SU-DHL-6 (cell line): ENCODE measurements around the gene FLRT2.

Experiments used
- H2AFZ ChIP-seq: fragments of 200-600 bp; sonication (generic); 2 replicates; pipeline ENCODE4 v1.6.1; 2014; ENCODE audit warnings: low read depth, mild to moderate bottlenecking, moderate library complexity, mixed read lengths, antibody characterized with exemption, low read length; ENCODE audit not compliant: severe bottlenecking
- H3F3A ChIP-seq: fragments of 200-600 bp; shearing (Covaris generic); 2 replicates; pipeline ENCODE4 v1.6.0; 2016; ENCODE audit warnings: antibody characterized with exemption, mild to moderate bottlenecking; ENCODE audit not compliant: insufficient read depth
- H3K27ac ChIP-seq: fragments of 200-600 bp; sonication (generic); 2 replicates; pipeline ENCODE4 v1.5.1; 2016; ENCODE audit warnings: low read depth, mild to moderate bottlenecking, low read length, moderate library complexity, mixed read lengths
- H3K27me3 ChIP-seq: fragments of 200-600 bp; sonication (generic), shearing (Covaris generic); 2 replicates; pipeline ENCODE4 v1.6.0; 2014; ENCODE audit warnings: mild to moderate bottlenecking, low read length
- H3K36me3 ChIP-seq: fragments of 200-600 bp; sonication (generic); 2 replicates; pipeline ENCODE4 v1.6.1; 2014; ENCODE audit warnings: mild to moderate bottlenecking, low read length, mixed read lengths
- H3K4me2 ChIP-seq: fragments of 300-600, 200-600 bp; shearing (Covaris generic), sonication (generic); 2 replicates; pipeline ENCODE4 v1.6.0; 2014; ENCODE audit warnings: low read length, low read depth, mild to moderate bottlenecking; ENCODE audit not compliant: poor library complexity, severe bottlenecking
- H3K4me3 ChIP-seq: fragments of 200-600 bp; sonication (generic); 2 replicates; pipeline ENCODE4 v1.5.1; 2014; ENCODE audit warnings: antibody characterized with exemption, low read length, mild to moderate bottlenecking, mixed read lengths; ENCODE audit not compliant: insufficient read depth, poor library complexity, severe bottlenecking
- H3K79me2 ChIP-seq: fragments of 200-600 bp; sonication (generic); 2 replicates; pipeline ENCODE4 v1.6.1; 2014; ENCODE audit warnings: mild to moderate bottlenecking, low read length, moderate library complexity; ENCODE audit not compliant: insufficient read depth
- H3K9ac ChIP-seq: fragments of 200-600 bp; sonication (generic); 2 replicates; pipeline ENCODE4 v1.7.0; 2014; ENCODE audit warnings: mild to moderate bottlenecking, low read length
- H3K9me2 ChIP-seq: fragments of 200-600 bp; sonication (generic); replicated peaks from 2 replicates; pipeline ENCODE4 v1.6.1; 2014; ENCODE audit warnings: low read length; ENCODE audit not compliant: insufficient read depth
- H3K9me3 ChIP-seq: fragments of 200-600 bp; sonication (generic); 2 replicates; pipeline ENCODE4 v1.6.1; 2014; ENCODE audit warnings: low read length, mixed read lengths; ENCODE audit not compliant: insufficient read depth
- H4K20me1 ChIP-seq: fragments of 200-600 bp; sonication (generic); 2 replicates; pipeline ENCODE4 v1.6.1; 2014; ENCODE audit warnings: low read depth, mild to moderate bottlenecking, antibody characterized with exemption, low read length, moderate library complexity, mixed read lengths
- CTCF ChIP-seq: fragments of 200-600 bp; sonication (generic); IDR thresholded peaks from one replicate; pipeline ENCODE4 v1.5.1; 2017; ENCODE audit warnings: antibody characterized with exemption, mild to moderate bottlenecking, low read length, moderate library complexity; ENCODE audit not compliant: insufficient read depth, poor library complexity, severe bottlenecking
- EZH2phosphoT487 ChIP-seq: fragments of 200-600 bp; sonication (generic), shearing (Covaris generic); conservative IDR thresholded peaks from 2 replicates; pipeline ENCODE4 v1.6.1; 2018; ENCODE audit warnings: mild to moderate bottlenecking, antibody characterized with exemption, low read length, moderate library complexity, mixed read lengths

Gene FLRT2

DNA sequence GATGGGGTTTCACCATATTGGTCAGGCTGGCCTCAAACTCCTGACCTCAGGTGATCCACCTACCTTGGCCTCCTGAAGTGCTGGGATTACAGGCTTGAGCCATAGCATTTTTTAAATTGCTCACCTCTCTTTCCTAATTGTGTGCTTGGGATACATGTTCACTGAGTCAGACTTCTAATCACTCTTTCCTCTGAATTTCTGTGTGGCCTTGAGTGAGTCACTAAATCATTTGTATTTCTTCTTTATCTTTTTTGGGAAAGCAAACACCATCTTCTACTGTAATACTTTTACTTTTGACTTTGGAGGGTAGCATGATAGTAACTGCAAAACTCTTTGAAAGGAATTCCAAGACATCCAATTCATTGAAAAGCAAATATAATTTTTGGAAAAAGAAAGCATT is 60.8 kb downstream of the FLRT2 start:
- no peak overlapping the region for H3K4me2 ChIP-seq
- H3K79me2 ChIP-seq, result no peaks in the 10 kb centered on the region
- no peaks in the 10 kb centered on the region for H3F3A ChIP-seq
- H3K4me3 ChIP-seq, result no peak overlapping the region
- H3K9me3 ChIP-seq, result no peaks in the 10 kb centered on the region
- H3K27me3 ChIP-seq, result no peaks in the 10 kb centered on the region
- H4K20me1 ChIP-seq, result no peaks in the 10 kb centered on the region
- H3K36me3 ChIP-seq, result no peaks in the 10 kb centered on the region
- TF ChIP-seq CTCF, result no peak
- TF ChIP-seq EZH2phosphoT487, result no peak
- H2AFZ ChIP-seq, result no peak overlapping the region
- H3K9me2 ChIP-seq, result no peaks in the 10 kb centered on the region
- H3K9ac ChIP-seq, result no peak overlapping the region
- no peak overlapping the region for H3K27ac ChIP-seq

GRCh38 chr14:85594217-85594616 is 64.3 kb downstream of the FLRT2 start:
- no peak overlapping the region for H3K27ac ChIP-seq
- H3K79me2 ChIP-seq, result no peaks in the 10 kb centered on the region
- H3K9me2 ChIP-seq, result no peaks in the 10 kb centered on the region
- no peak overlapping the region for H3K4me2 ChIP-seq
- no peaks in the 10 kb centered on the region for H3F3A ChIP-seq
- H2AFZ ChIP-seq, result no peak overlapping the region
- H3K36me3 ChIP-seq, result no peaks in the 10 kb centered on the region
- H4K20me1 ChIP-seq, result no peaks in the 10 kb centered on the region
- H3K27me3 ChIP-seq, result no peaks in the 10 kb centered on the region
- no peak for TF ChIP-seq CTCF
- no peak for TF ChIP-seq EZH2phosphoT487
- no peak overlapping the region for H3K9ac ChIP-seq
- H3K9me3 ChIP-seq, result no peaks in the 10 kb centered on the region
- H3K4me3 ChIP-seq, result no peak overlapping the region

GRCh38 chr14:85595981-85596380 is 66.0 kb downstream of the FLRT2 start:
- no peak overlapping the region for H3K9ac ChIP-seq
- H4K20me1 ChIP-seq, result no peaks in the 10 kb centered on the region
- H3K9me3 ChIP-seq, result no peaks in the 10 kb centered on the region
- H3K27me3 ChIP-seq, result no peaks in the 10 kb centered on the region
- no peak overlapping the region for H3K4me2 ChIP-seq
- no peak for TF ChIP-seq EZH2phosphoT487
- TF ChIP-seq CTCF, result no peak
- H3K4me3 ChIP-seq, result no peak overlapping the region
- H2AFZ ChIP-seq, result no peak overlapping the region
- H3K27ac ChIP-seq, result no peak overlapping the region
- no peaks in the 10 kb centered on the region for H3K36me3 ChIP-seq
- no peaks in the 10 kb centered on the region for H3K79me2 ChIP-seq
- H3F3A ChIP-seq, result no peaks in the 10 kb centered on the region
- no peaks in the 10 kb centered on the region for H3K9me2 ChIP-seq

GRCh38 chr14:85596562-85596961 is 66.6 kb downstream of the FLRT2 start:
- H3K9me2 ChIP-seq, result no peaks in the 10 kb centered on the region
- H3K79me2 ChIP-seq, result no peaks in the 10 kb centered on the region
- no peaks in the 10 kb centered on the region for H4K20me1 ChIP-seq
- no peaks in the 10 kb centered on the region for H3K9me3 ChIP-seq
- H3K4me3 ChIP-seq, result no peak overlapping the region
- H3K9ac ChIP-seq, result no peak overlapping the region
- no peak overlapping the region for H3K4me2 ChIP-seq
- no peaks in the 10 kb centered on the region for H3F3A ChIP-seq
- no peak overlapping the region for H2AFZ ChIP-seq
- H3K36me3 ChIP-seq, result no peaks in the 10 kb centered on the region
- TF ChIP-seq EZH2phosphoT487 (no peak), CTCF (no peak)
- H3K27me3 ChIP-seq, result no peaks in the 10 kb centered on the region
- H3K27ac ChIP-seq, result no peak overlapping the region
